ENCODE data around the gene SMIM35.

GRCh38 chr11:118007040-118007439 is 79.7 kb downstream of the SMIM35 start:
- no peak for TF ChIP-seq CTCF (IDR thresholded peaks at IDR 0.05)
- TF ChIP-seq EP300 (IDR thresholded peaks at IDR 0.05; ENCODE audit: low read depth), result no peak
- TF ChIP-seq POLR2A (IDR thresholded peaks at IDR 0.05), result no peak

Data from transverse colon (tissue), 3 donors.